Lung microvascular endothelial cell (primary cell): ENCODE measurements around the gene DAPK1. TPM values are rescaled to one million over a fixed set of nuclear protein-coding genes. Genes with fewer than 3 reads are reported as not detected.
"Not testable (repeated sequence)": the region's sequence is repeated elsewhere in the genome, so short reads cannot be mapped to it uniquely, and the experiment has no call there.

Experiments used
- DNase-seq, 2 donors: peaks; one replicate each; pipeline versions ENCODE4 v3.0.0 to v3.0.0-alpha.2; 2010; ENCODE audit warnings: low read depth in 2 of 2
- total RNA-seq: library from RNA; depleted of rRNA; stranded (reverse); fragments of >200 nt; gene quantifications from 2 replicates; pipeline ENCODE4 v1.2.1, GENCODE V29; 2014

DAPK1 gene
- total RNA-seq, 1 donor from 2014 or later = 36.9 TPM

GRCh38 chr9:87540444-87541105, 42.9 kb downstream of the DAPK1 start:
- DNase-seq = peak in 1 of 2 donors; percentile 81

- no peak for DNase-seq
These were observed 44.0 kb downstream of the DAPK1 start for GRCh38 chr9:87541663-87542062.

GRCh38 chr9:87542141-87542540, 44.5 kb downstream of the DAPK1 start:
- DNase-seq = no peak

GRCh38 chr9:87543251-87543650, 45.6 kb downstream of the DAPK1 start:
- DNase-seq = no peak

- DNase-seq = peak; percentile 29 to 52
These were observed 48.2 kb downstream of the DAPK1 start for GRCh38 chr9:87545858-87546257.

GRCh38 chr9:87546704-87547103, 49.0 kb downstream of the DAPK1 start:
- peak in 1 of 2 donors; percentile 14 for DNase-seq

- DNase-seq = peak; percentile 19 to 47
These were observed 50.0 kb downstream of the DAPK1 start for GRCh38 chr9:87547671-87548081.

- no peak for DNase-seq
These were observed 50.5 kb downstream of the DAPK1 start for GRCh38 chr9:87548159-87548558.

GRCh38 chr9:87549088-87549487, 51.4 kb downstream of the DAPK1 start:
- DNase-seq = not testable (repeated sequence)

GRCh38 chr9:87549791-87550190, 52.1 kb downstream of the DAPK1 start:
- no peak for DNase-seq

GRCh38 chr9:87550253-87550954, 52.7 kb downstream of the DAPK1 start:
- DNase-seq = no peak

GRCh38 chr9:87551772-87552217, 54.1 kb downstream of the DAPK1 start:
- DNase-seq = no peak

GRCh38 chr9:87554171-87554910, 56.7 kb downstream of the DAPK1 start:
- DNase-seq = no peak

- no peak for DNase-seq
These were observed 57.3 kb downstream of the DAPK1 start for GRCh38 chr9:87554976-87555375.

GRCh38 chr9:87556039-87556438, 58.4 kb downstream of the DAPK1 start:
- peak in 1 of 2 donors; percentile 45 for DNase-seq

GRCh38 chr9:87556821-87557220, 59.2 kb downstream of the DAPK1 start:
- DNase-seq = no peak

GRCh38 chr9:87557996-87558395, 60.3 kb downstream of the DAPK1 start:
- DNase-seq = no peak

GRCh38 chr9:87558606-87559190, 61.0 kb downstream of the DAPK1 start:
- DNase-seq = no peak

GRCh38 chr9:87562062-87562461, 64.4 kb downstream of the DAPK1 start:
- DNase-seq = no peak

GRCh38 chr9:87562530-87563170, 65.0 kb downstream of the DAPK1 start:
- DNase-seq = no peak

GRCh38 chr9:87564111-87564510, 66.4 kb downstream of the DAPK1 start:
- DNase-seq = peak; percentile 24 to 37
